Measurements from ENCODE around the gene RFX3.

GRCh38 chr9:3385871-3386270 is 139.9 kb downstream of the RFX3 start:
- TF ChIP-seq GATA3 (IDR thresholded peaks at IDR 0.05; ENCODE audit: low read depth, low read length) (no peak), GATA2 (IDR thresholded peaks at IDR 0.05; ENCODE audit: low read depth, low read length) (no peak)
